CD4-positive, alpha-beta T cell treated with Interleukin-6 at 100 ng/mL for 8 hours (primary cell): ENCODE results near the gene VARS1.
"Not testable (repeated sequence)": the region's sequence is repeated elsewhere in the genome, so short reads cannot be mapped to it uniquely, and the experiment has no call there.

Experiments
- DNase-seq: peaks from one replicate; pipeline ENCODE4 v3.0.0-alpha.2; 2020; ENCODE audit warnings: mixed read lengths, low spot score

Gene VARS1

GRCh38 chr6:31822036-31822821 is 26.7 kb upstream of the VARS1 start:
- peak; percentile 71 for DNase-seq

- peak; percentile 19 for DNase-seq
These were observed 25.9 kb upstream of the VARS1 start for GRCh38 chr6:31821301-31822035.

- not testable (repeated sequence) for DNase-seq
These were observed 24.8 kb upstream of the VARS1 start for GRCh38 chr6:31820399-31820798.

GRCh38 chr6:31819871-31820299 is 24.3 kb upstream of the VARS1 start:
- no peak for DNase-seq

- not testable (repeated sequence) for DNase-seq
These were observed 22.5 kb upstream of the VARS1 start for GRCh38 chr6:31817929-31818511.

- DNase-seq, result peak; percentile 46
These were observed 21.8 kb upstream of the VARS1 start for GRCh38 chr6:31817133-31817928.

- peak; percentile 74 for DNase-seq
These were observed 19.7 kb upstream of the VARS1 start, which contains the start of the genes HSPA1A and HSPA1L for GRCh38 chr6:31815025-31815838. Gene HSPA1A (plus strand): TSS chr6:31815543. CDS start chr6:31815757, 214 bp downstream. Gene HSPA1L (minus strand): TSS chr6:31815283. CDS start chr6:31811972, 3,311 bp downstream.

GRCh38 chr6:31814677-31815024 is 19.1 kb upstream of the VARS1 start:
- peak; percentile 73 for DNase-seq

- DNase-seq, result no peak
These were observed 17.9 kb upstream of the VARS1 start for GRCh38 chr6:31813465-31813849.

- DNase-seq, result no peak
These were observed 16.1 kb upstream of the VARS1 start for GRCh38 chr6:31811645-31812044.

- not testable (repeated sequence) for DNase-seq
These were observed 13.0 kb upstream of the VARS1 start for GRCh38 chr6:31808599-31808998.

GRCh38 chr6:31806470-31807272 is 11.1 kb upstream of the VARS1 start, which contains the start of gene LSM2:
Gene LSM2 (minus strand): TSS chr6:31806966. CDS start chr6:31806757, 209 bp downstream.
- peak; percentile 98 for DNase-seq

- no peak for DNase-seq
These were observed 10.5 kb upstream of the VARS1 start for GRCh38 chr6:31805939-31806469.

- DNase-seq, result not testable (repeated sequence)
These were observed 5.7 kb upstream of the VARS1 start for GRCh38 chr6:31801031-31801927.

GRCh38 chr6:31799781-31800180 is 4.2 kb upstream of the VARS1 start:
- no peak for DNase-seq

- DNase-seq, result peak; percentile 65
These were observed 2.0 kb upstream of the VARS1 start for GRCh38 chr6:31797588-31797987.

GRCh38 chr6:31796993-31797385 is 1.4 kb upstream of the VARS1 start:
- no peak for DNase-seq

GRCh38 chr6:31794866-31795615 is 511 bp downstream of the VARS1 start:
- DNase-seq, result no peak
